HEK293T (cell line): Measurements from ENCODE around the gene MDM2.

Experiments used
- BHLHE40 ChIP-seq: fragments of 450-650 bp; IDR thresholded peaks from 2 replicates; pipeline ENCODE4 v1.6.1; 2016; ENCODE audit warnings: mild to moderate bottlenecking, moderate library complexity, borderline replicate concordance
- FOXK2 ChIP-seq: fragments of 450-650 bp; IDR thresholded peaks from 2 replicates; pipeline ENCODE4 v1.6.1; 2016; ENCODE audit warnings: mild to moderate bottlenecking
- L3MBTL2 ChIP-seq: fragments of 450-650 bp; conservative IDR thresholded peaks from 2 replicates; pipeline ENCODE4 v1.6.1; 2016; ENCODE audit warnings: mild to moderate bottlenecking
- NFRKB ChIP-seq: fragments of 450-650 bp; IDR thresholded peaks from 2 replicates; pipeline ENCODE4 v1.6.1; 2016; ENCODE audit warnings: mild to moderate bottlenecking, moderate library complexity
- PKNOX1 ChIP-seq: fragments of 450-650 bp; IDR thresholded peaks from 2 replicates; pipeline ENCODE4 v1.6.1; 2016
- SP1 ChIP-seq: fragments of 450-650 bp; IDR thresholded peaks from 2 replicates; pipeline ENCODE4 v1.6.1; 2017
- TARDBP ChIP-seq: fragments of 450-650 bp; IDR thresholded peaks from 2 replicates; pipeline ENCODE4 v1.6.1; 2016
- ZNF384 ChIP-seq: fragments of 450-650 bp; IDR thresholded peaks from 2 replicates; pipeline ENCODE4 v1.6.1; 2016

GRCh38 chr12:68876461-68876860, 68.5 kb downstream of the MDM2 start:
- TF ChIP-seq PKNOX1 = no peak
- no peak for TF ChIP-seq BHLHE40
- no peak for TF ChIP-seq NFRKB
- TF ChIP-seq L3MBTL2 = no peak
- no peak for TF ChIP-seq FOXK2
- no peak for TF ChIP-seq ZNF384
- TF ChIP-seq SP1 = no peak
- TF ChIP-seq TARDBP = no peak
